HG02885 (cell line): ENCODE results near the gene PTGES2.
"Not testable (repeated sequence)": the region's sequence is repeated elsewhere in the genome, so short reads cannot be mapped to it uniquely, and the experiment has no call there.

Experiments
- ATAC-seq: cut with Tn5 transposase; IDR thresholded peaks from one replicate; pipeline ENCODE4 v1.9.1; 2021; ENCODE audit warnings: mild to moderate bottlenecking; ENCODE audit not compliant: unreplicated experiment, poor library complexity

PTGES2 gene

DNA sequence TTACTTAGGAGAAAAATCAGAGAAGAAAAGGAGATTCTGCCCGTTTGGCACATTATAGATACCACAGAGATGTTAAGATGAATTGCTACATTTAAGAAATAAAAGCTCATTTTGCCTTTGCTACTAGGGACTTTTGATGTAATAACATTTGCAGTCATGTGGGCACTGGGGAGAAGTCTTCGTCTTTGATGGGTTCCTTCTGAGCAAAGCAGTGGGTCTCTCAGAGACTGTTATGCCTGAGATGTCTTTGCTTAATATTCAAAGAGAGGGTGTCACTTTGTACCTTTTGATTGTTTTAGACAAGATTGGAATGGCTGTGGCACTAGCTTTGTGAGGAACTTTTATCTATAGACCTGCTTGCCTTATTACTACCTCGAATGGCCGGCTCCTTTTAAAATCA, 34.5 kb downstream of the PTGES2 start:
- no peak for ATAC-seq

DNA sequence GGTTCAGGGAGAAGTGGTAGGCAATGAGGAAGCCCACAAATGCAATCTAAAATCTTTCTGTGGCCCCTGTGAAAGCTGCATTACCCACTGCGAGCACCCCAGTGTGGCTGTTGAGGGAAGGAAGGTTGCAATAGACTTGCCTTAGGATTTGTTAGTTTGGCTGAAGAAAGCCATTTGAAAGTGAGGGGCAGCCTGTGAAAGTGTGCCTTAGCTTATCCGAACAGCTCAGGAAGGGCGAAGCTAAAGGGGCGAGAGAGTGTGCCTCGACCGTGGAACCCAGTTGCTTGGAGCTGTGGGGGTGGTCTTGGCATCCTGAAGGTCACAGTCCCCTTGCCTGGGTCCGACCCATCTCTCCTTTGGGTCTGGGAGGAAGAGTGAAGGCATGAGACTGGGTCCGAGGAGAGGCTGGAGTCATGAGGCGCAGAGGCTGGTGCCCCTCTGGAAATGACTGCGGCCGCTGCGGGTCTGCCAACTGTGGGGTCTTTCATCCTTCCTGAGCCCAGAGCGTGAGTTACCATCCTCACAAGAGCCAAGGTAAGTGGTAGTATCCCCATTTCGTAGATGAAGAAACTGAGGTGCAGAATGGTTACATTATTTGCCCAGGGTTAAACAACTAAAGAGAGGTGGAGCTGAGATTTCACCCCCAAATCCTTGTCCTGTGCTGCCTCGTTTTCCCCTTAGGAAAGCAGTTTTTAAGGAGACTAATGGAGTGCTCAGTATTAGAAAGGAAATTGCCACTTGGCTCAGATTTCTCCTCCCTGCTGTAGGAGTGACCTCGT, 35.1 kb downstream of the PTGES2 start:
- no peak for ATAC-seq

DNA sequence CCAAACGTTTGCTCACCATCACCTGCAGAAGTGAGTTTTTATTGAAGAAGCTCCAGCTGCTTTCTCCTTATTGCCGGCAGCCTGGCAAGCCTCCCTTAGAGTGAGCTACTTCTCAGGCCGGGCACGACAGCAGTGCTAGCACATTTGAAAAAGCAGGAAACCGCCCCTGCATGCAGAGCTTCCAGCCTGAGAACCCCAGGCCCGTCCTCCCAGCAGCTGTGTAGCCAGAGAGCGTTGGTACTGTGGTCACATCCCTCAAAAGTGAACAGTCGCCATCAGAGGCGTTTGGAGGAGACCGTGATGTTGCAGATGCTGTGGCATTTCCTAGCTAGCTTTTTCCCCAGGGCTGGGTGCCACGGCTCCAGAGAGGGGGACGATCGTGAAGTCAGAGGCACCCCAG, 36.0 kb downstream of the PTGES2 start:
- no peak for ATAC-seq

GRCh38 chr9:128091144-128091543, 36.4 kb downstream of the PTGES2 start:
- ATAC-seq: no peak

GRCh38 chr9:128089299-128089698, 38.2 kb downstream of the PTGES2 start:
- no peak for ATAC-seq

- ATAC-seq: no peak
These were observed 39.1 kb downstream of the PTGES2 start for GRCh38 chr9:128088253-128088945.

DNA sequence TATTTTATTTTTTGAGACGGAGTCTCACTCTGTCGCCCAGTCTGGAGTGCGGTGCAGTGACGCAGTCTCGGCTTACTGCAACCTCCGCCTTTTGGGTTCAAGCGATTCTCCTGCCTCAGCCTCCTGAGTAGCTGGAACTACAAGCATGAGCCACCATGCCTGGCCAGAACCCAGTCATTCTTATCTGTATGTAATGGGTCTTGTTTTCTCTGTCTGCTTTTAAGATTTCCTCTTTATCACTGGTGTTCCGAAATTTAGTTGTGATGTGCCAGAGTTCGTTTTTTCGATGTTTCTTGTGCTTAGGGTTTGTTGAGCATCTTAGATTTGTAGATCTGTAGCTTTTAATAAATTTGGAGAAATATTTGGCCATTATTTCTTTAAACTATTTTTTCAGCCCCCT, 40.3 kb downstream of the PTGES2 start:
- ATAC-seq: no peak

- no peak for ATAC-seq
These were observed 41.6 kb downstream of the PTGES2 start for GRCh38 chr9:128085943-128086342.

GRCh38 chr9:128084746-128085145, 42.8 kb downstream of the PTGES2 start:
- no peak for ATAC-seq

DNA sequence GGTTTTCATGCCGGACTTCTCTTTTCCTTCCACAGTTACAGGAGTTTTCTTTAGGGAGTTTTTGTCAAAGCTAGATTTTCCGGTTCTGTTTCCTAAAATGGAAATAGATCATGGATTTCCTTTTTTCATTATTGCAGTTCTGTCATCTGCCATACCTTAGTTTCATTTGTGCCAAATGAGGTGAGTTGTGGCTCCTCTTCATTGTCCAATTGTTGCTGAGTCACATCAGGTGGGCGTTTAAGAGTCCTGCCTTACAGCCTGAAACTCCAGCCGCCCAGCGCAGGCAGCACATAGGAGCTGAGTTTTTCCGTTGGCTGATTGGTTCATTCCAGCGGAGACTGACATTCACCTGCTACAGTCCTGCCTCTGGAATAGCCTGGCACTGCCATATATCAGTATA, 45.4 kb downstream of the PTGES2 start:
- ATAC-seq: no peak

- ATAC-seq: no peak
These were observed 46.5 kb downstream of the PTGES2 start for GRCh38 chr9:128081056-128081455.

DNA sequence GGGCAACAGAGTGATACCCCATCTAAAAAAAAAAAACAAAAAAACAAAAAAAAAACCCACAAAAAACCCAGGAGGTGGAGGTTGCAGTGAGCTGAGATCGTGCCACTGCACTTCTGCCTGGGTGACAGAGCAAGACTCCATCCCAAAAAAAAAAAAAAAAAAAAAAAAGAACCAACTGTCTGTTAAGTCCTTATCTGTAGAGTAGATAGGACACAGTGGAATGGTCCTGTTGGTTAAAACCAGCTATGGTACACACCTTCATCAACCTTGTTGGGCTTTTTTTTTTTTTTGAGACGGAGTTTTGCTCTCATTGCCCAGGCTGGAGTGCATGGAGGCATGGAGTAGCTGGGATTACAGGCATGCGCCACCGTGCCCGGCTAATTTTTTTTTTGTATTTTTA, 47.3 kb downstream of the PTGES2 start:
- no peak for ATAC-seq

- no peak for ATAC-seq
These were observed 48.8 kb downstream of the PTGES2 start for GRCh38 chr9:128078504-128079434.

GRCh38 chr9:128077847-128078503, 49.6 kb downstream of the PTGES2 start:
- no peak for ATAC-seq

GRCh38 chr9:128073253-128073886, 54.2 kb downstream of the PTGES2 start:
- ATAC-seq: no peak

GRCh38 chr9:128072144-128073021, 55.1 kb downstream of the PTGES2 start:
- no peak for ATAC-seq

GRCh38 chr9:128071475-128071874, 56.1 kb downstream of the PTGES2 start:
- not testable (repeated sequence) for ATAC-seq

DNA sequence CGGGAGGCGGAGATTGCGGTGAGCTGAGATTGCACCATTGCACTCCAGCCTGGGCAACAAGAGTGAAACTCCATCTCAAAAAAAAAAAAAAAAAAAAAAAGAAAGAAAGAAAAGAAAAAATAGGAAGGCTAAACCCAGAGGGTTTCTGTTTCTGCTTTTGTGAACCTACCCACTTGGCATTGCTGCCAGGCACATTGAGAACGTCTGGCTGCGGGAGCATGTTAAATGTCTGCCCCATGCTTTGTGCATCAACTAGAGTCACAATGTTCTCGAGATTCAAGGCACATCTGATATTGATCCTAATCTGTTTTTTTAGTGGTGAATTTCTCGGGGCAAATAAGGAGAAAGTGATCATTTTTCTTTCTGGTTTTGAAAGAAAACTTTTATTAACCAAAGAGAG, 56.7 kb downstream of the PTGES2 start:
- ATAC-seq: no peak
